AG10803 (cell line): ENCODE results near the gene MPZL3.

ENCODE experiments used
- DNase-seq: peaks from one replicate; pipeline ENCODE4 v3.0.0; 2010; ENCODE audit warnings: low read depth
- H3K4me3 ChIP-seq: 2 replicates; pipeline ENCODE4 v1.5.1; 2011; ENCODE audit warnings: mild to moderate bottlenecking, low read length, control low read depth
- TF ChIP-seq, protein P1 (sequence below): conservative IDR thresholded peaks from 2 replicates; pipeline ENCODE4 v1.5.1; 2011; ENCODE audit warnings: mild to moderate bottlenecking, low read length, control low read depth, inconsistent platforms

Gene MPZL3

GRCh38 chr11:118226296-118226695 is 25.9 kb downstream of the MPZL3 start:
- no peak overlapping the region for H3K4me3 ChIP-seq
- peak; percentile 6 for DNase-seq
- TF ChIP-seq, protein P1, sequence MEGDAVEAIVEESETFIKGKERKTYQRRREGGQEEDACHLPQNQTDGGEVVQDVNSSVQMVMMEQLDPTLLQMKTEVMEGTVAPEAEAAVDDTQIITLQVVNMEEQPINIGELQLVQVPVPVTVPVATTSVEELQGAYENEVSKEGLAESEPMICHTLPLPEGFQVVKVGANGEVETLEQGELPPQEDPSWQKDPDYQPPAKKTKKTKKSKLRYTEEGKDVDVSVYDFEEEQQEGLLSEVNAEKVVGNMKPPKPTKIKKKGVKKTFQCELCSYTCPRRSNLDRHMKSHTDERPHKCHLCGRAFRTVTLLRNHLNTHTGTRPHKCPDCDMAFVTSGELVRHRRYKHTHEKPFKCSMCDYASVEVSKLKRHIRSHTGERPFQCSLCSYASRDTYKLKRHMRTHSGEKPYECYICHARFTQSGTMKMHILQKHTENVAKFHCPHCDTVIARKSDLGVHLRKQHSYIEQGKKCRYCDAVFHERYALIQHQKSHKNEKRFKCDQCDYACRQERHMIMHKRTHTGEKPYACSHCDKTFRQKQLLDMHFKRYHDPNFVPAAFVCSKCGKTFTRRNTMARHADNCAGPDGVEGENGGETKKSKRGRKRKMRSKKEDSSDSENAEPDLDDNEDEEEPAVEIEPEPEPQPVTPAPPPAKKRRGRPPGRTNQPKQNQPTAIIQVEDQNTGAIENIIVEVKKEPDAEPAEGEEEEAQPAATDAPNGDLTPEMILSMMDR: no peak

GRCh38 chr11:118224511-118225188 is 27.5 kb downstream of the MPZL3 start, which contains the start of gene JAML:
Gene JAML (minus strand): TSS chr11:118225011. CDS start chr11:118214866, 10,145 bp downstream.
- H3K4me3 ChIP-seq: no peak within 1 kb of the TSS
- TF ChIP-seq, protein P1: no peak
- DNase-seq: no peak

GRCh38 chr11:118223992-118224391 is 28.2 kb downstream of the MPZL3 start:
- TF ChIP-seq, protein P1: no peak
- no peak for DNase-seq
- H3K4me3 ChIP-seq: no peak overlapping the region

DNA sequence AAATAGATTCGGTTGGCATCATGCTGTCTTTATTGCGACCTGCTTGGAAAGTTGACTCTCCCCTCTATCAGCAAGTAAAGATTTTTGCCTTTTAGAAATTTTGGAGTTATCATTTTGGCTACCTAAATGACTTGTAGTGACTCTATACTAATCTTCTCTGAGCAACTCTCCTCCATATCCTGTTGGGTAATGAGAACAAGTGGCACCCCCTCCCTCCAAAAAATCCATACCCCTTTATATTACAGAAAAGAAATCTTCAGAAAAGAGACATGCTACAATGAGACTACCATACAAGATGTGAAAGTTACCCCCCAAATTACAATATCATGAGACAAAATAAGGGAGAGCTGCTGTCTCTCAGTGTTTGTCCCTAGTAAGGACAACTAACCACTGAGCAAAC is 28.6 kb downstream of the MPZL3 start:
- TF ChIP-seq, protein P1: no peak
- DNase-seq: no peak
- H3K4me3 ChIP-seq: no peak overlapping the region

- H3K4me3 ChIP-seq: no peak overlapping the region
- TF ChIP-seq, protein P1: no peak
- no peak for DNase-seq
Observed at GRCh38 chr11:118222437-118222836, 29.7 kb downstream of the MPZL3 start.

DNA sequence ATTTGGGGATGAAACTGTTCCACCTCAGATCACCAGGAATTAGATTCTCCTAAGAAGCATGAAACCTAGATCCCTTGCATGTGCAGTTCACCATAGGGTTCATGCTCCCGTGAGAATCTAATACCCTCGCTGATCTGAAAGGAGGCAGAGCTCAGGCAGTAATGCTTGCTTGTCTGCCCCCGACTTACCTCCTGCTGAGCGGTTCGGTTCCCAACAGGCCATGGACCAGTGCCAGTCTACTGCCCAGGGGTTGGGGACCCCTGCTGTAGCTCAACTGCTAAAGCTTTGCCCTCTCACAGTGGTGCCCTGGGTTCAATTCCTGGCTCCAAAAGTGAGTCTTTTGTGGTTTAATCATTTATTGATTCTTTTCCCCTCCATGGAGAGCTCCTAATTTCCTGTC is 30.7 kb downstream of the MPZL3 start:
- H3K4me3 ChIP-seq: no peak overlapping the region
- TF ChIP-seq, protein P1: no peak
- DNase-seq: no peak

DNA sequence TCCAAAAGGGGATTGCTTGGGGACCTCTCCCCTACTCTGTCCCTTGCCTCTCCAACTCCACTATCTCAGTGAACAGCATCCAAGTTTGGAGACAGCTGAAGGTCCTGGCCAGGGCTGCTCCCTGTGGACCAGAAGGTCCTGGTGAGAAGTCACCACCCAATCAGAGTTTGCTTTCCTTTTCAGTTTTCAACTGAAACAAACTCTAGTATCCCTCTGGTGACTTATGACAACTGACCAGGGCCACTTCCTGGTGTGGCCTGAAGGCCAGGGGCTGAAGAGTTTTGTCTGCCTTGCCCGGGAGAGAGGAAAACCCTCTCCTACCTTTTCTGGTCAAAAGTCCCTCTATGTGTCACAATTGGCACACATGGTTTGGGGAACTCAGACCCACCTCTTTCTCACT is 32.4 kb downstream of the MPZL3 start:
- no peak overlapping the region for H3K4me3 ChIP-seq
- TF ChIP-seq, protein P1: no peak
- no peak for DNase-seq
